HepG2 (cell line): Measurements from ENCODE around the gene FBXO4. TPM values are rescaled to one million over a fixed set of nuclear protein-coding genes. Genes with fewer than 3 reads are reported as not detected.

Experiments used
- ASH2L ChIP-seq: fragments of 300-600, 200-600 bp; sonication (generic); IDR thresholded peaks from 2 replicates; pipeline ENCODE4 v1.7.0; 2017; ENCODE audit warnings: low read depth, mild to moderate bottlenecking, moderate library complexity, mixed read lengths, low read length; ENCODE audit not compliant: insufficient read length
- BORCS8-MEF2B ChIP-seq: sonication (generic); formaldehyde crosslinking; IDR thresholded peaks from 2 replicates; pipeline ENCODE4 v1.8.0; 2022; ENCODE audit warnings: mild to moderate bottlenecking, missing genetic modification reagents
- CREB3 ChIP-seq: sonication (generic); formaldehyde crosslinking; IDR thresholded peaks from 2 replicates; pipeline ENCODE4 v1.5.0; 2020; ENCODE audit warnings: missing genetic modification reagents
- FOXJ3 ChIP-seq: sonication (generic); formaldehyde crosslinking; IDR thresholded peaks from 2 replicates; pipeline ENCODE4 v1.4.0; 2020; ENCODE audit warnings: missing genetic modification reagents, mild to moderate bottlenecking, borderline replicate concordance
- HIVEP1 ChIP-seq: sonication (generic); formaldehyde crosslinking; IDR thresholded peaks from 2 replicates; pipeline ENCODE4 v1.4.0; 2020; ENCODE audit warnings: mild to moderate bottlenecking, missing genetic modification reagents
- IKZF1 ChIP-seq: fragments of 450-650 bp; IDR thresholded peaks from 2 replicates; pipeline ENCODE4 v1.7.1; 2016
- MXD4 ChIP-seq: IDR thresholded peaks from 2 replicates; pipeline ENCODE4 v1.6.1; 2016; ENCODE audit warnings: mild to moderate bottlenecking, missing biosample characterization, missing genetic modification reagents
- NR1H2 ChIP-seq: sonication (generic); formaldehyde crosslinking; IDR thresholded peaks from 2 replicates; pipeline ENCODE4 v1.8.1; 2022; ENCODE audit warnings: low read depth, missing genetic modification reagents, borderline replicate concordance
- PAWR ChIP-seq: sonication (generic); formaldehyde crosslinking; IDR thresholded peaks from 2 replicates; pipeline ENCODE4 v1.4.0; 2020; ENCODE audit warnings: missing genetic modification reagents, mild to moderate bottlenecking, borderline replicate concordance
- PITX1 ChIP-seq: sonication (generic); formaldehyde crosslinking; IDR thresholded peaks from 2 replicates; pipeline ENCODE4 v1.5.1; 2020; ENCODE audit warnings: mild to moderate bottlenecking, missing genetic modification reagents
- RBM22 ChIP-seq: fragments of 200-400 bp; formaldehyde crosslinking; optimal IDR thresholded peaks from 2 replicates; pipeline ENCODE3; 2017; ENCODE audit warnings: mild to moderate bottlenecking, low read length, moderate library complexity
- SRSF1 ChIP-seq: fragments of 200-400 bp; formaldehyde crosslinking; optimal IDR thresholded peaks from 2 replicates; pipeline ENCODE3; 2017; ENCODE audit warnings: mild to moderate bottlenecking, low read depth, low read length, moderate library complexity
- SUZ12 ChIP-seq: fragments of 150-350 bp; IDR thresholded peaks from 2 replicates; pipeline ENCODE4 v1.6.1; 2014; ENCODE audit warnings: low read depth, low read length
- TSC22D2 ChIP-seq: sonication (generic); formaldehyde crosslinking; IDR thresholded peaks from 2 replicates; pipeline ENCODE4 v1.5.1; 2020; ENCODE audit warnings: missing genetic modification reagents, mild to moderate bottlenecking, borderline replicate concordance
- ZBTB3 ChIP-seq: sonication (generic); formaldehyde crosslinking; IDR thresholded peaks from 2 replicates; pipeline ENCODE4 v1.4.0; 2020; ENCODE audit warnings: low read depth, mild to moderate bottlenecking, moderate library complexity, missing genetic modification reagents, borderline replicate concordance
- ZFP1 ChIP-seq: IDR thresholded peaks from 2 replicates; pipeline ENCODE4 v1.6.1; 2016
- ZKSCAN5 ChIP-seq: sonication (generic); formaldehyde crosslinking; IDR thresholded peaks from 2 replicates; pipeline ENCODE4 v1.5.1; 2020; ENCODE audit warnings: mild to moderate bottlenecking, missing genetic modification reagents
- ZNF563 ChIP-seq: sonication (generic); formaldehyde crosslinking; IDR thresholded peaks from 2 replicates; pipeline ENCODE4 v1.8.0; 2022; ENCODE audit warnings: mild to moderate bottlenecking, moderate library complexity, missing genetic modification reagents
- ZNF577 ChIP-seq: sonication (generic); formaldehyde crosslinking; IDR thresholded peaks from 2 replicates; pipeline ENCODE4 v1.4.0; 2020; ENCODE audit warnings: mild to moderate bottlenecking, low read depth, missing genetic modification reagents, borderline replicate concordance
- ZNF580 ChIP-seq: IDR thresholded peaks from 2 replicates; pipeline ENCODE4 v1.6.1; 2016; ENCODE audit warnings: low read depth, borderline replicate concordance
- ZNF674 ChIP-seq: sonication (generic); formaldehyde crosslinking; IDR thresholded peaks from 2 replicates; pipeline ENCODE4 v1.5.0; 2020; ENCODE audit warnings: low read depth, mild to moderate bottlenecking, missing genetic modification reagents
- ZNF775 ChIP-seq: sonication (generic); formaldehyde crosslinking; IDR thresholded peaks from 2 replicates; pipeline ENCODE4 v1.4.0; 2020; ENCODE audit warnings: missing genetic modification reagents, mild to moderate bottlenecking, moderate library complexity, borderline replicate concordance
- ZSCAN5A ChIP-seq: sonication (generic); formaldehyde crosslinking; IDR thresholded peaks from 2 replicates; pipeline ENCODE4 v1.8.0; 2022; ENCODE audit warnings: mild to moderate bottlenecking, missing genetic modification reagents, borderline replicate concordance
- polyA plus RNA-seq, 8 experiments: library from polyadenylated mRNA; depleted of rRNA in 3 of 8; stranded (reverse) in 7 of 8; unstranded in 1 of 8; fragments of >200 nt; fragmentation: Illumina TruSeq in 4 of 8; extraction: Trizol in 4 of 8; gene quantifications; 2 replicates each; pipeline versions ENCODE4 v1.2.1 to v1.2.3, GENCODE V29; 2011 to 2016; ENCODE audit warnings: low read depth in 4 of 8, missing spikeins in 1 of 8, mixed read lengths in 1 of 8; ENCODE audit not compliant: insufficient read depth in 1 of 8
- total RNA-seq, 5 experiments: library from RNA; depleted of rRNA; stranded (reverse); fragments of >200 nt; fragmentation: Illumina TruSeq; extraction: Trizol; gene quantifications; 2 replicates each; pipeline ENCODE4 v1.2.3, GENCODE V29; 2016; ENCODE audit warnings: low read depth in 1 of 5
- TF ChIP-seq, protein P1 (sequence below): sonication (generic); formaldehyde crosslinking; IDR thresholded peaks from 2 replicates; pipeline ENCODE4 v1.5.1; 2020; ENCODE audit warnings: mild to moderate bottlenecking, missing genetic modification reagents, borderline replicate concordance
- TF ChIP-seq, protein P2 (sequence below): sonication (generic); formaldehyde crosslinking; IDR thresholded peaks from 2 replicates; pipeline ENCODE4 v1.4.0; 2020; ENCODE audit warnings: mild to moderate bottlenecking, missing genetic modification reagents, borderline replicate concordance

The FBXO4 gene
- total and polyA plus RNA-seq, 2 of the 13 experiments (the other 11 are each of a cell fraction or from before 2014, with no cell fraction given): 5.2 to 16.4 TPM

GRCh38 chr5:41924872-41925554 is at the start of gene FBXO4 (continued):
- TF ChIP-seq NR1H2 (0 out of 2 replicates have a peak, but pooled peaks have one; percentile 47), ZFP1 (CRISPR knock-in tag) (no peak), ZKSCAN5 (CRISPR knock-in tag) (no peak), IKZF1 (no peak), ZNF577 (CRISPR knock-in tag) (no peak), TSC22D2 (CRISPR knock-in tag) (0 out of 2 replicates have a peak, but pooled peaks have one; percentile 66), ZNF563 (CRISPR knock-in tag) (peak; percentile 87), BORCS8-MEF2B (CRISPR knock-in tag) (peak; percentile 94), RBM22 (no peak), SUZ12 (no peak), SRSF1 (peak; percentile 58), ZNF775 (peak; percentile 83; the same call in 1 of the 2 replicates), HIVEP1 (CRISPR knock-in tag) (peak; percentile 76; the same call in 1 of the 2 replicates), ZSCAN5A (CRISPR knock-in tag) (peak; percentile 75), ZNF674 (CRISPR knock-in tag) (0 out of 2 replicates have a peak, but pooled peaks have one; percentile 39), ASH2L (peak; percentile 72), PITX1 (peak; percentile 60), FOXJ3 (no peak), CREB3 (no peak), ZNF580 (no peak), MXD4 (CRISPR knock-in tag) (peak; percentile 61), ZBTB3 (CRISPR knock-in tag) (no peak), PAWR (CRISPR knock-in tag) (no peak)
- TF ChIP-seq, protein P1, sequence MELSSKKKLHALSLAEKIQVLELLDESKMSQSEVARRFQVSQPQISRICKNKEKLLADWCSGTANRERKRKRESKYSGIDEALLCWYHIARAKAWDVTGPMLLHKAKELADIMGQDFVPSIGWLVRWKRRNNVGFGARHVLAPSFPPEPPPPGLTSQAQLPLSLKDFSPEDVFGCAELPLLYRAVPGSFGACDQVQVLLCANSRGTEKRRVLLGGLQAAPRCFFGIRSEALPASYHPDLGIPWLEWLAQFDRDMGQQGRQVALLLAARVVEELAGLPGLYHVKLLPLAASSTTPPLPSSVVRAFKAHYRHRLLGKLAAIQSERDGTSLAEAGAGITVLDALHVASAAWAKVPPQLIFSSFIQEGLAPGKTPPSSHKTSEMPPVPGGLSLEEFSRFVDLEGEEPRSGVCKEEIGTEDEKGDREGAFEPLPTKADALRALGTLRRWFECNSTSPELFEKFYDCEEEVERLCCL: no peak
- TF ChIP-seq, protein P2, sequence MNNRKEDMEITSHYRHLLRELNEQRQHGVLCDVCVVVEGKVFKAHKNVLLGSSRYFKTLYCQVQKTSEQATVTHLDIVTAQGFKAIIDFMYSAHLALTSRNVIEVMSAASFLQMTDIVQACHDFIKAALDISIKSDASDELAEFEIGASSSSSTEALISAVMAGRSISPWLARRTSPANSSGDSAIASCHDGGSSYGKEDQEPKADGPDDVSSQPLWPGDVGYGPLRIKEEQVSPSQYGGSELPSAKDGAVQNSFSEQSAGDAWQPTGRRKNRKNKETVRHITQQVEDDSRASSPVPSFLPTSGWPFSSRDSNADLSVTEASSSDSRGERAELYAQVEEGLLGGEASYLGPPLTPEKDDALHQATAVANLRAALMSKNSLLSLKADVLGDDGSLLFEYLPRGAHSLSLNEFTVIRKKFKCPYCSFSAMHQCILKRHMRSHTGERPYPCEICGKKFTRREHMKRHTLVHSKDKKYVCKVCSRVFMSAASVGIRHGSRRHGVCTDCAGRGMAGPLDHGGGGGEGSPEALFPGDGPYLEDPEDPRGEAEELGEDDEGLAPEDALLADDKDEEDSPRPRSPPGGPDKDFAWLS (CRISPR knock-in tag): no peak
